HCT116 (cell line): ENCODE measurements around the gene SCRN1.

Experiments
- CBX3 ChIP-seq: IDR thresholded peaks from 2 replicates; pipeline ENCODE4 v1.6.1; 2012; ENCODE audit warnings: low read depth
- CTCF ChIP-seq, 3 experiments: fragments of 200-600 bp in 1 of 3; sonication (generic) in 1 of 3; IDR thresholded peaks in 2 of 3; conservative IDR thresholded peaks in 1 of 3; 2 replicates each; pipeline ENCODE4 v1.5.1; 2012 to 2017; ENCODE audit warnings: low read depth in 2 of 3, low read length in 2 of 3, antibody characterized with exemption in 1 of 3, borderline replicate concordance in 1 of 3, control low read depth in 1 of 3, mild to moderate bottlenecking in 1 of 3, mixed read lengths in 1 of 3, mixed run types in 1 of 3, moderate library complexity in 1 of 3; ENCODE audit not compliant: insufficient read depth in 1 of 3
- ZNF274 ChIP-seq: fragments of 200-500 bp; sonication (Bioruptor generic); IDR thresholded peaks from 2 replicates; pipeline ENCODE4 v1.6.1; 2014; ENCODE audit warnings: mild to moderate bottlenecking, low read depth, low read length, inconsistent platforms

DNA sequence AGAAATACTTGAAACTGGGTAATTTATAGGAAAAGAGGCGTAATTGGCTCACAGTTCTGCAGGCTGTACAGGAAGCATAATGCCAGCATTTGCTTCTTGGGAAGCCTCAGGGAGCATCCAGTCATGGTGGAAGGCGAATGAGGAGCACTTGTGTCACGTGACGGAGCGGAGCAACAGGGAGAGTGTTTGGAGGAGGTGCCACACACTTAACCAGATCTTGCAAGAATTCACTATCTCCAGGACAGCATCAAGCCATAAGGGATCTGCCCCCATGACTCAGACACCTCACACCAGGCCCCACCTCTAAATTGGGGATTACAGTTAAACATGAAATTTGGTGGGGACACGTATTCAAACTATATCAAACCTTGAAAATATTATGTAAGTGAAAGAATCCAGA is 94.0 kb downstream of the SCRN1 start:
- no peak for TF ChIP-seq CTCF (IDR thresholded peaks at IDR 0.05 in 2 of 3, conservative IDR thresholded peaks at IDR 0.05 in 1 of 3; ENCODE audit: borderline replicate concordance in 1 of 3, insufficient read depth in 1 of 3, low read depth in 2 of 3, low read length in 2 of 3)
- no peak for TF ChIP-seq ZNF274
- TF ChIP-seq CBX3: no peak
